B cell (primary cell): ENCODE results near the gene CAMK2B. TPM values are rescaled to one million over a fixed set of nuclear protein-coding genes. Genes with fewer than 3 reads are reported as not detected.

ENCODE experiments used
- ATAC-seq: fragments of 200-7000 bp; cut with Tn5 transposase; one replicate; pipeline ENCODE4 v1.10.0; 2021; ENCODE audit warnings: low read depth, mild to moderate bottlenecking, moderate number of reproducible peaks, moderate library complexity
- CTCF ChIA-PET: fragments of 350-600 bp; sonication (Branson Sonifier 250); formaldehyde crosslinking; loops from one replicate; lab custom pipeline; 2021; ENCODE audit warnings: antibody characterized with exemption, inconsistent platforms; lab: Charles Lee
- POLR2A ChIA-PET: fragments of 350-600 bp; sonication (Branson Sonifier 250); formaldehyde crosslinking; loops from one replicate; lab custom pipeline; 2021; ENCODE audit warnings: antibody characterized with exemption; lab: Charles Lee
- DNase-seq: peaks from one replicate; pipeline ENCODE4 v3.0.0; 2013
- H2AFZ ChIP-seq: 2 replicates; pipeline ENCODE4 v1.6.1; 2012; ENCODE audit warnings: mild to moderate bottlenecking, low read depth, low read length; ENCODE audit not compliant: insufficient read depth, poor library complexity, severe bottlenecking
- H3K27ac ChIP-seq, 2 donors: 1 replicate in 1 of 2; 2 replicates in 1 of 2; pipeline ENCODE4 v1.5.1; 2012 to 2013; ENCODE audit warnings: low read length in 2 of 2, mild to moderate bottlenecking in 2 of 2, moderate library complexity in 1 of 2
- H3K27me3 ChIP-seq, 4 experiments: fragments of 200-600 bp in 1 of 4; sonication (generic) in 1 of 4; replicated peaks in 1 of 4; 1 replicate in 2 of 4; 2 replicates in 2 of 4; pipeline versions ENCODE4 v1.6.1 to v1.7.0; 2013 to 2016; ENCODE audit warnings: low read length in 3 of 4, mild to moderate bottlenecking in 2 of 4, mixed read lengths in 1 of 4, moderate library complexity in 1 of 4; ENCODE audit not compliant: insufficient read depth in 4 of 4, control insufficient read depth in 3 of 4; ENCODE audit errors: control extremely low read depth in 1 of 4
- H3K36me3 ChIP-seq, 2 experiments: replicated peaks in 1 of 2; 1 replicate in 1 of 2; 2 replicates in 1 of 2; pipeline versions ENCODE4 v1.6.1 to v1.7.1; 2013; ENCODE audit warnings: low read length in 1 of 2; ENCODE audit not compliant: insufficient read depth in 2 of 2, control insufficient read depth in 1 of 2; ENCODE audit errors: control extremely low read depth in 1 of 2, extremely low read depth in 1 of 2
- H3K4me1 ChIP-seq, 2 donors: fragments of 200-600 bp in 1 of 2; sonication (generic) in 1 of 2; 1 replicate in 1 of 2; 2 replicates in 1 of 2; pipeline versions ENCODE4 v1.5.1 to v1.6.1; 2013 to 2017; ENCODE audit warnings: low read length in 2 of 2; ENCODE audit not compliant: control insufficient read depth in 2 of 2, insufficient read depth in 2 of 2
- H3K4me2 ChIP-seq: replicated peaks from 2 replicates; pipeline ENCODE3; 2012; ENCODE audit warnings: mild to moderate bottlenecking, low read depth, low read length; ENCODE audit not compliant: poor library complexity, severe bottlenecking
- H3K4me3 ChIP-seq, 5 experiments: fragments of 200-600 bp in 1 of 5; sonication (generic) in 1 of 5; 1 replicate in 3 of 5; 2 replicates in 2 of 5; pipeline versions ENCODE4 v1.5.1 to v1.7.0; 2011 to 2016; ENCODE audit warnings: low read length in 4 of 5, mild to moderate bottlenecking in 4 of 5, low read depth in 2 of 5, control low read depth in 1 of 5, moderate library complexity in 1 of 5; ENCODE audit not compliant: insufficient read depth in 1 of 5; ENCODE audit errors: control extremely low read depth in 1 of 5, extremely low read depth in 1 of 5
- H3K79me2 ChIP-seq: fragments of 200-600 bp; sonication (generic); one replicate; pipeline ENCODE4 v1.6.0; 2016; ENCODE audit warnings: low read length; ENCODE audit not compliant: control insufficient read depth, insufficient read depth
- H3K9ac ChIP-seq: fragments of 200-600 bp; sonication (generic); 2 replicates; pipeline ENCODE4 v1.6.1; 2017; ENCODE audit warnings: mild to moderate bottlenecking, low read length, moderate library complexity
- H3K9me3 ChIP-seq, 3 donors: one replicate each; pipeline versions ENCODE4 v1.6.1 to v1.7.1; 2013; ENCODE audit warnings: low read length in 2 of 3; ENCODE audit not compliant: control insufficient read depth in 2 of 3, insufficient read depth in 1 of 3; ENCODE audit errors: control extremely low read depth in 1 of 3
- H4K20me1 ChIP-seq: 2 replicates; pipeline ENCODE4 v1.6.0; 2012; ENCODE audit warnings: mild to moderate bottlenecking, low read length; ENCODE audit not compliant: insufficient read depth, control insufficient read depth, poor library complexity, severe bottlenecking
- H3K27ac Mint-ChIP-seq: one replicate; pipeline ENCODE4 v1.8.0; 2021; ENCODE audit warnings: mixed read lengths
- H3K27me3 Mint-ChIP-seq: one replicate; pipeline ENCODE4 v1.8.0; 2021; ENCODE audit warnings: mixed read lengths
- H3K4me1 Mint-ChIP-seq: one replicate; pipeline ENCODE4 v1.8.0; 2021; ENCODE audit warnings: mixed read lengths
- H3K4me3 Mint-ChIP-seq: one replicate; pipeline ENCODE4 v1.8.0; 2021; ENCODE audit warnings: mixed read lengths
- H3K9me3 Mint-ChIP-seq: one replicate; pipeline ENCODE4 v1.8.0; 2022; ENCODE audit warnings: mixed read lengths; ENCODE audit not compliant: insufficient read depth
- EZH2 ChIP-seq: IDR thresholded peaks from 2 replicates; pipeline ENCODE4 v1.6.1; 2012; ENCODE audit warnings: borderline replicate concordance, low read depth, mild to moderate bottlenecking, moderate library complexity, low read length; ENCODE audit not compliant: insufficient read depth, poor library complexity, severe bottlenecking
- WGBS: methylation state at CpG from one replicate; pipeline ENCODE4 v1.1.5; 2013; ENCODE audit warnings: missing lambda C conversion rate; ENCODE audit not compliant: insufficient coverage; 5-methylcytosine and 5-hydroxymethylcytosine counted together
- intact Hi-C: fragments of 100-400 bp; cut with micrococcal nuclease; formaldehyde crosslinking; loops from one replicate; pipeline ENCODE4 v1.10.0; 2022
- polyA plus RNA-seq: library from polyadenylated mRNA; depleted of rRNA; stranded (reverse); fragments of >200 nt; gene quantifications from 2 replicates; pipeline ENCODE4 v1.2.3, GENCODE V29; 2012
- total RNA-seq, 2 donors: library from RNA; stranded (reverse); fragments of 120-200 nt in 1 of 2; gene quantifications; 1 replicate in 1 of 2; 2 replicates in 1 of 2; pipeline versions ENCODE4 v1.2.3 to v1.2.4, GENCODE V29; 2013 to 2022
- TF ChIP-seq, protein P1 (sequence below): fragments of 200-600 bp; IDR thresholded peaks from one replicate; pipeline ENCODE4 v1.8.0; 2022; ENCODE audit warnings: antibody characterized with exemption, mild to moderate bottlenecking

The CAMK2B gene
- total and polyA plus RNA-seq, 2 donors (not counting 1 experiment from before 2014, with no cell fraction given), result 0.42 TPM; not detected in 1

DNA sequence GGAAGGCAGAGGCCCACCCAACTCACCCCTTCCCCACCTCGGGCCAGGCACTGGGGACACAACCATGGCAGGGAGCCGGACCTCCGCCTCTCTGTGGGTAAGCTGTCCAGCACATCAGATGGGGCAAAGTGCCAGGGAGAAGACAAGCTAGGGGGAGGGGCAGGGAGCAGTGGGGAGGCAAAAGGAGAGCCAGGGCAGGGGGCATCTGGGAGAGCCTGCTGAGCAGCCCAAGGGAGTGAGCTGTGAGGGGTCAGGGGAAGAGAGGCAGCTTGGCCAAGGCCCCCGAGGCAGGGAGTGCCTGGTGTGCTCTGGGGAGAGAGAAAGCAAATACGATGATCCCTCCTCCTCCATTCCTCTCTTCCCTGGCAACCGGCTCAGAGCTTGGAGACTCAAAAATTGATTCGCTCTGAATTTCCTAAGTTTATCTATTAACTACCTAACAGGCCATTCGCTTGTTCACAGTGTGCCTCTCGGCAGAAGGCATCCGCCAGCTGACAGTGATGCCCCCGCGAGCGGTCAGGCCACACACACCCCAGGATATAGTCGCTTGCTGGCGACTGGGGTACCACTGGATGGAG is 4.5 kb downstream of the CAMK2B start:
- Mint-ChIP-seq H3K9me3 (no peaks in the 10 kb centered on the region), H3K4me1 (peaks cover 11% of the 10 kb centered on the region), H3K4me3 (no peak overlapping the region), H3K27ac (no peak overlapping the region), H3K27me3 (peaks cover 30% of the 10 kb centered on the region)
- ChIA-PET CTCF (no interaction called here), POLR2A (no interaction called here)
- 94% methylated on average over 10 of the region's 15 CpGs for WGBS
- no peaks in the 10 kb centered on the region for H4K20me1 ChIP-seq
- ATAC-seq (no peak), DNase-seq (no peak)
- no peak overlapping the region for H3K4me3 ChIP-seq
- H2AFZ ChIP-seq, result no peak overlapping the region
- H3K27me3 ChIP-seq, result peaks cover 0 to 30% (median 2%) of the 10 kb centered on the region in 4 experiments
- H3K4me1 ChIP-seq, result peaks cover 4 to 5% of the 10 kb centered on the region in 2 donors
- H3K4me2 ChIP-seq, result no peak overlapping the region
- H3K27ac ChIP-seq, result no peak overlapping the region
- intact Hi-C loops, result no loop called here
- no peaks in the 10 kb centered on the region for H3K36me3 ChIP-seq
- H3K79me2 ChIP-seq, result no peaks in the 10 kb centered on the region
- no peaks in the 10 kb centered on the region for H3K9me3 ChIP-seq
- TF ChIP-seq, protein P1, sequence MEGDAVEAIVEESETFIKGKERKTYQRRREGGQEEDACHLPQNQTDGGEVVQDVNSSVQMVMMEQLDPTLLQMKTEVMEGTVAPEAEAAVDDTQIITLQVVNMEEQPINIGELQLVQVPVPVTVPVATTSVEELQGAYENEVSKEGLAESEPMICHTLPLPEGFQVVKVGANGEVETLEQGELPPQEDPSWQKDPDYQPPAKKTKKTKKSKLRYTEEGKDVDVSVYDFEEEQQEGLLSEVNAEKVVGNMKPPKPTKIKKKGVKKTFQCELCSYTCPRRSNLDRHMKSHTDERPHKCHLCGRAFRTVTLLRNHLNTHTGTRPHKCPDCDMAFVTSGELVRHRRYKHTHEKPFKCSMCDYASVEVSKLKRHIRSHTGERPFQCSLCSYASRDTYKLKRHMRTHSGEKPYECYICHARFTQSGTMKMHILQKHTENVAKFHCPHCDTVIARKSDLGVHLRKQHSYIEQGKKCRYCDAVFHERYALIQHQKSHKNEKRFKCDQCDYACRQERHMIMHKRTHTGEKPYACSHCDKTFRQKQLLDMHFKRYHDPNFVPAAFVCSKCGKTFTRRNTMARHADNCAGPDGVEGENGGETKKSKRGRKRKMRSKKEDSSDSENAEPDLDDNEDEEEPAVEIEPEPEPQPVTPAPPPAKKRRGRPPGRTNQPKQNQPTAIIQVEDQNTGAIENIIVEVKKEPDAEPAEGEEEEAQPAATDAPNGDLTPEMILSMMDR, result no peak
- no peak for TF ChIP-seq EZH2
- H3K9ac ChIP-seq, result no peak overlapping the region

DNA sequence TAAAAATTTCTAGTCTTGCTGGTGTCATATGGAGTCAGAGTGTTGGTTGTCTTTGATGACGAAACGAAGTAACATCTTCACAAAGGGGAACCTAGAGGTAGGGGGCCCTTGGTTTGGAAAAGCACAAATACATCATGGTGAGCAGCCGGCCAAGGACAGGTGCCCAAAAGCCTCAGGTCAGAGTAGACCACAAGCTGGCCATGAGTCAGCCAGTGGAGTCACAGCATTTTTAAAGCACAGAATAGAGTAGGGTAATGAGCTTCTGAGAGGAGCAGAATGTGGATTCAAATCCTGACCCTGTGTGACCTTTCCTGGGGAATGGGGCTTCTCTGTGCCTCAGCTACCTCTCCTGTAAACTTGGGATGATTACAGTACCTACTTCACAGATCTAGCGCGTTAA is 5.3 kb downstream of the CAMK2B start:
- H3K79me2 ChIP-seq, result no peaks in the 10 kb centered on the region
- H3K9ac ChIP-seq, result no peak overlapping the region
- no peak for DNase-seq
- H3K4me1 ChIP-seq, result peaks cover 3 to 4% of the 10 kb centered on the region in 2 donors
- POLR2A ChIA-PET, result no interaction called here
- peaks cover 0 to 29% (median 2%) of the 10 kb centered on the region in 4 experiments for H3K27me3 ChIP-seq
- no peak overlapping the region for H3K4me3 ChIP-seq
- no peak overlapping the region for H3K4me3 Mint-ChIP-seq
- no peaks in the 10 kb centered on the region for H3K9me3 ChIP-seq
- H3K4me2 ChIP-seq, result no peak overlapping the region
- H4K20me1 ChIP-seq, result no peaks in the 10 kb centered on the region
- H3K27ac Mint-ChIP-seq, result no peak overlapping the region
- no peaks in the 10 kb centered on the region for H3K36me3 ChIP-seq
- no peak overlapping the region for H3K27ac ChIP-seq
- no peak for ATAC-seq
- peaks cover 31% of the 10 kb centered on the region for H3K27me3 Mint-ChIP-seq
- CTCF ChIA-PET, result no interaction called here
- peaks cover 2% of the 10 kb centered on the region for H3K9me3 Mint-ChIP-seq
- TF ChIP-seq, protein P1, result no peak
- no peak for TF ChIP-seq EZH2
- intact Hi-C loops, result no loop called here
- peaks cover 7% of the 10 kb centered on the region for H3K4me1 Mint-ChIP-seq
- WGBS, result 100% methylated on average over 1 of the region's 5 CpGs
- H2AFZ ChIP-seq, result no peak overlapping the region
